ENCODE results near the gene TLX2.
"Not testable (repeated sequence)": the region's sequence is repeated elsewhere in the genome, so short reads cannot be mapped to it uniquely, and the experiment has no call there.

TLX2 gene

DNA sequence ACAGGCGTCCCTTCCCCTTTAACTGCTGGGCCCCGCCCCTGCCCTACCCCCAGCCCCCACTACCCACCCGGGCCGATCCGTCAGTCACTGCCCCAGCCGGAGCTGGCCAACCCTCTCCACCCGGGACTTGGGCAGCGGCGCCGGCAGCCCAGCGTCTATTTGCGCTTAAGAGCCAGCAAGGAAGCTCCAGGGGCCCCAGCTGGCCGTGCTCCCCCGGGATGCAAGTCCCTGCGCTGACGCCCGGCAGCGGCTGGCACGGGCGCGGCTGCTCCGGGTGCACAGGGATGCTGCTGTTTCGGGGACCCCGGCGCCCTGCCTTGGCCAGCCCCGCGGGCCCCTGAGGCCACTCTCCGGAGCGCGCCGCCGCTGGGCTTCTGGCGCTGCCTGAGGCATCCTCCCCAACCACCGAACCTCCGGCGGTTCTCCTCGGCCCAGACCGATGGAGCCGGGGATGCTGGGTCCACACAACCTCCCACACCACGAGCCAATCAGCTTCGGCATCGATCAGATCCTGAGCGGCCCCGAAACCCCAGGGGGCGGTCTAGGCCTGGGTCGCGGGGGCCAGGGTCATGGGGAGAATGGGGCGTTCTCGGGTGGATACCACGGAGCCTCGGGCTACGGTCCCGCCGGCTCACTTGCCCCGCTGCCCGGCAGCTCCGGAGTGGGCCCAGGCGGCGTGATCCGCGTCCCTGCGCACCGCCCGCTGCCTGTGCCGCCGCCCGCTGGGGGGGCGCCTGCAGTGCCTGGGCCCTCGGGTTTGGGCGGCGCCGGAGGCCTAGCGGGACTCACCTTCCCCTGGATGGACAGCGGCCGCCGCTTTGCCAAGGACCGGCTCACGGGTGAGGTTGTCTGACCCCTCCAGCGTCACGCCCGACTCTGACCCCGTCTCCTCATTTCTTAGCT is at the start of gene TLX2:
TSS of gene TLX2 (plus strand) at position 83 of the 903 bp plus-strand sequence. CDS start at position 440, 357 bp downstream.
- DNase-seq (ENCODE audit: low spot score) = peak; percentile 41

DNA sequence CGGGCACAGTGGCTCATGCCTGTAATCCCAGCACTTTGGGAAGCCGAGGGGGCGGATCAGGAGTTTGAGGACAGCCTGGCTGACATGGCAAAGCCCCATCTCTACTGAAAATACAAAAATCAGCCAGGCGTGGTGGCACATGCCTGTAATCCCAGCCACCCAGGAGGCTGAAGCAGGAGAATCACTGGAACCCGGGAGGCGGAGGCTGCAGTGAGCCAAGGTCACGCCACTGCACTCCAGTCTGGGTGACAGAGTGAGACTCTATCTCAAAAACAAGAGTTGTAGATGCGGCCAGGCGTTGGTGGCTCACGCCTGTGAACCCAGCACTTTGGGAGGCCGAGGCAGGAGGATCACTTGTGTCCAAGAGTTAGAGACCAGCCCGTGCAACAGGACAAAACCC is 43.5 kb upstream of the TLX2 start:
- not testable (repeated sequence) for DNase-seq (ENCODE audit: low spot score)

DNA sequence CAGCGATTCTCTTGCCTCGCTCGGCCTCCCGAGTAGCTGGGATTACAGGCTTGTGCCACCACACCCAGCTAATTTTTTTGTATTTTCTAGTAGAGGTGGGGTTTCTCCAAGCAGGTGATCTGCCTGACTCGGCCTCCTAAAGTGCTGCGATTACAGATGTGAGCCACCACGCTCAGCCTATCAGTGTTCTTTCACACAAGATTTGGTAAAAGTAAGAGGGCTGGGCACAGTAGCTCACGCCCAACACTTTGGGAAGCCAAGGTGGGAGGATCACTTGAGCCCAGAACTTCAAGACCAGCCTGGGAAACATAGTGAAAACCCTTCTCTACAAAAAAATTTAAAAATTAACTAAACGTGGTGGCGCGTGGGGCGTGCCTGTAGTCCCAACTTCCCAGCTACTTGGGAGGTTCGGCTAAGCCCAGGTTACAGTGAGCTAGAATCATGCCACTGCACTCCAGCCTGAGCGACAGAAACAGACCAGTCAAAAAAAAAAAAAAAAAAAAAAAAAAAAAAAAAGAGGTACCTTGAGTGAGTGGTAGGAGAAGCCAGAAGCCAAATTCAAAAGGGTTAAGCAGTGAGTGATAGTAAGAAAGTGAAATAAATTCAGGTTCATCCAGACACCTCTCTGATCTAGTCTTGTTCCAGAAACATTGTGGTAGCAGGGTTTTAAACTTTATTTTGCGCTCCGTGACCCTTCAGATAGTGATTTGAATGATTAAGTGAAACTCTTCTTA is 42.8 kb upstream of the TLX2 start:
- DNase-seq (ENCODE audit: low spot score) = no peak

DNA sequence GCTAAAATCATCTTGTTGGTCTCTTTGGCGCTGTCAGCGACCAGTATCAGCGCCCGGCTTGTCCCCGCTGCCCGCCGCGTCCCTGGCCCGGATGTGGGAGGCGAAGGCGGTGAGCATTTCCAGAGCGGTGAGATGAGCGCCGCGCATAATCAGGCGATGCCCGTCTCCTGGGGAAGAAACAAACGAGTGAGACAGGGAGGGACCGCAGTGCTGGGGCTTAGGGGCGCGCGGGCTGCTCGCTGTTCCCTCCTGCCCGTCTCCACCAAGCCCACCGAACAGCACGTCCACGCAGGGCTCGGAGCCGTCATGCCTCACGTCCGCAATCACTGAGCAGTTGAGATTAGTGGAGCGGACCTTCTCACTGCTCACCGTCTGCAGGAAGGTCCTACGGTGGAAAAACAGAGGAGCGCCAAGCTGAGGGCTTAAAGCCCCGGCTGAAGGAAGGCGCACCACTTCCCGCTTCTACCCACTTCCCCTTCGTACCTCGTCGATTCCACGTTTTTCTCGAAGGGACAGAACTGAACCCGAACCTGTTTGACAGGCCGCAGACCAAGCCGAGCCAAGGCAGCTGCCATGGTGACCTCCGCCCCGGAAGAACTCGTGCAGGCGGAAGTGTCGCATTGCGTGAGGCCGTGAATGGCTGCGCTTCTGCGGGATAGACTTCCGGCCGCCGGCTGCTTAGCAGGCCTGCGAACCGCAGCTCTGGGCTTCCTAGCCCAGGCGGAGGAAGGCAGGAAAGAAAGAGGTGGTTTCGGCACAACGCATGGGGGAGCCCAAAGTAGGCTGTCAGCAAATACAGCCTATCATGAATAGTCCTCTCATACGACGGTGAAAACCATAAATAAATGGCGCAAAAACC is 41.9 kb upstream of the TLX2 start, which contains the start of gene MRPL53:
TSS of gene MRPL53 (minus strand) at position 595 of the 859 bp plus-strand sequence. CDS start at position 575, 20 bp downstream.
- peak; percentile 85 for DNase-seq (ENCODE audit: low spot score)

DNA sequence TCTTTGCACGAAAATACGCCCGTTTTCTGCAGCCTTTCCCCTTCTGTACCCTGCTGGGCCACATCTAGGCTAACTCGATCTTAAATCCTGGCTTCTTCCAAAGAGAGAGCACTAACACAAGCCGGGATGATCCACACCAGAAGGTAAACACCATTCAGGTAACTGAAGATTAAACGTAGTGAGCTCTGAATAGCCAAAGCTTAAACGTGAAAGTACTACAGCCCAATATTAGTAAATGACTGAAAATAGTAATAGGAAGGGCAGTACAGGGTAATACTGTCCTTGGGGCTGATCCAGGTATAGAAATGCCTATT is 41.3 kb upstream of the TLX2 start:
- DNase-seq (ENCODE audit: low spot score) = no peak

DNA sequence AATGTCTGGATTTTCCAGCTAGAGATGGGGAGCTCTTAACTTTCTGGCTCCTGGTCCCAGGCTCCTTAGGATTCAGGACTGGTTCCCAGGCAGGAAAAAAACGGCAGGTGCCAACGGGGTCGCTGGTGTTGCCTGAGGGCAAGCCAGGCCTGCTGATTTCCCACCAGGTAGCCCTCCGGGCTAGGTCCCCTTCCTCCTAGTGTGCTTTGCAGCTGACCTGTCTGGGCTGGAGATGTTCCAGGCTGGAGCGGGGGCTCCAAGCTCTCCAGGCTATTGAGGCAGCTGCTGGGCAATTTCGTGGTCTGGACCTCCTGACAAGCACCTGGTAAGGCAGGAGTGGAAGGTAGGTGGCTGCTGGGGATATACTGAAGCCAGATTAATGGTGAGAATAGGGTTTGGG is 39.8 kb upstream of the TLX2 start:
- DNase-seq (ENCODE audit: low spot score) = no peak

DNA sequence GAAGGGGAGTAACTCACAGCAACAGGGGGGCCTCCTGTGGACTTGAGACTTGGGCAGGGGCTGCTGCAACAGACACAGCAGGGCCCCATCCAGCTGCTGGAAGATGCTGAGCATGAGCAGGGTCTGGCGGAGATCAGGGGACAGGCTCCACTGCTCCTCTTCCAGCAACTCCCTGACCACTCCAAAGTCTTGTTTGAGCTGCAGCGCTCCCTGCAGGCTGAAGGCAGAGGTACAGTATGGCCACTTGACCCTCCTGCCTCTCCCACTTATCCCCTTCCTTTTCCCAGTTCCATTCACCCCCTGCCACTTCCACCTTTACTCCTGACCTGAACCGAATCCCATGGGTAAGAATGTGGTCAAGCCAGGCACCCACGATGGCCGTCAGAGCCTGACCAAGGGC is 39.4 kb upstream of the TLX2 start:
- DNase-seq (ENCODE audit: low spot score) = no peak

DNA sequence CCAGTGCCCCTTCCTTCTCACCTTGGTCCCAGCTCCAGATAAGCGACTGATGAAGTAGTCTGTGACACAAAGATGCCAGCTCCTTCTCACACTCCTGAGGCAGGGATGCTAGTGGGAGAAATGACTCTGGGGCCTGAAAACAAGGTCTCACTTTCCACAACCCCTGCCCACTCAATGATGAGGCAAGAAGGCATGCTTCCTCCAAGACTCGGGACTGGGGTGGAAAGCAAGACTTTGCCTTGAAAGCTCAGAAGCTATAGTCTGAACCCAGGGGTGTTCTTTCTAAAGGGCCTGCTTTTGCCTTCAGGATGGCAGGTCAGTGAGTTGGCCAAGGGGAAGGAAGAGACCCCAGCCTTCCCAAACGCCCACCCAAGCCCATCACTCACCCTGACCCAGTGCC is 32.8 kb upstream of the TLX2 start:
- no peak for DNase-seq (ENCODE audit: low spot score)

DNA sequence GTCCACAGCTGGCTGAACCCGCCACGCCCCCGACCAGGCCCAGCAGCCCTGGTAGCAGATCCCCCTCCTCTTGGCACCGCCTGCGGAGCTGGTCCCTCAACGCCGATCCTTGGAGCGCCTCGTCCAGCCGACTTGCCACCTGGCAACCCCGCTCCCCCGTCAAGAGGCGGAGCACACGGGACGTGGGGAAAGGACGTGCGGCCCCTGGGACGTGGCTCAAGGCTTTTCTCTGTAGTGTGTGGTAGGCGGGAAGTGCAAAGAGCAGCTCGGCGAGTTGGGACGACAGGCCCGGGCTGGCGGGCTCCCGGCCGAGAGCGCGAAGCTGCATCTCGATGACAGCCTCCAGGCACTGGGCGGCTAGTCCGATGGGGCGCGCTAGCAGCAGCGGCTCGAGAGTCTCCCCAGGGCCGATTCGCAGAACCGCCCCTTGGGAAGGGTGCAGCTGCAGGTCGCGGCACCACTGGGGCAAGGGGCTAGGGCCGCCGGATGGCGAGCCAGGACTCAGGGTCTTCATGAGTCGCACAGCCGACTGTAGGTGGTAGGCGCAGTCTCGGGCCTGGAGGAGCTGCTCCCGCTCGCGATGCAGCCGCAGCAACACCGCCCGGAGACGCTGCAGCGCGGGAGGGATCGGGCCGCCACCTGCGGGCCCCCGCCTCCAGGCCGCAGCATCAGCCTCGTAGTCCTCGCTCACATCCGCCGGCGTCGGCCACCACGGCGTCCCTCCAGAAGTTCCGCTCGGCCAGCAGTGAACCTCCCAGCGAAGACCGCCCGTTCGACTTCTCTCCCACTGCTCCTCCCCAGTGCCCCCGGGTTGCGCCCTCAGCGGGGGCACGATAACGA is 32.1 kb upstream of the TLX2 start:
- peak; percentile 44 for DNase-seq (ENCODE audit: low spot score)

DNA sequence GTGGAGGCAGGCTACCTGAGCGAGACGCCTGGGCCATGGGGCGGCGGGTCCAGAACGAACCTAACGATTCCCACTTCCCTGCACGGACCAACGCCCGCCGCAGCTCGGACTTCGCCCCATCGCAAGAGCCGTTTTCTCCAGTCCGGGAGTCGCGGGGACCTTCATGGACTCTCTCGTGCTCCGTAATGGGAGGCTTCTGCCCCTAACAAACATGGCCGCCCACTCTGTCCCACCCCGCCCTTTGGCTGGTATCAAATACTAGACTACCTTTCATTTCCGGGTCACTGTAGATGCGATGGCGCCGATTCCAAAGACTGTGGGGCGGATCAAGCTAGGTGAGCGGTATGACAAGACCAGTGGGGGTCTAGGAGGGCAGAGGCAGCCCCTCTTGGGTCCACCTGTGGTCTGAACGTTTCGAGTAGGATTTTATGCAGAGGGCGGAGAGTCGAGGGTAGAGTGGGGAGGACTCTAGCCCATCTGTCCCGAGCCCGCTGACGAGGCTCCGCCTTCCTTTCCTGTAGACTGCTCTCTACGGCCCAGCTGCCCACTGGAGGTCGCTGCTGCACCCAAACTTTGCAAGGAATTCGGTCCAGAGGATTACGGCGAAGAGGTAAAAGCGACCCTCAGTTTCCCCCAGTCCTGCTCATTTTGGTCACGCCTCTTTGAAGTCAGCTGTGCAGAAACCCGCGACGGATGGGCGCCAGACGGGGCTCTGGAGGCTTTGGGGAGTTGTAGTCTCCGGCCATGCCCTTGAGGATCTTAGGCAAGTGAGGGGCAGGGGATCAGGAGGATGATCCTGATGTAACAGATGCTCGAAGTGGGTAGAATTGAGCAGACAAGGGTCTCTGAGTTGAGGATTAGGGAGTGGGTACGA is 31.2 kb upstream of the TLX2 start, which contains the start of the genes CCDC142 and TTC31:
TSS of gene CCDC142 (minus strand) at position 198 of the 874 bp plus-strand sequence. CDS start at position 37, 161 bp downstream.
TSS of gene TTC31 (plus strand) at position 281 of the 874 bp plus-strand sequence. CDS start at position 296, 15 bp downstream.
- peak; percentile 92 for DNase-seq (ENCODE audit: low spot score)

DNA sequence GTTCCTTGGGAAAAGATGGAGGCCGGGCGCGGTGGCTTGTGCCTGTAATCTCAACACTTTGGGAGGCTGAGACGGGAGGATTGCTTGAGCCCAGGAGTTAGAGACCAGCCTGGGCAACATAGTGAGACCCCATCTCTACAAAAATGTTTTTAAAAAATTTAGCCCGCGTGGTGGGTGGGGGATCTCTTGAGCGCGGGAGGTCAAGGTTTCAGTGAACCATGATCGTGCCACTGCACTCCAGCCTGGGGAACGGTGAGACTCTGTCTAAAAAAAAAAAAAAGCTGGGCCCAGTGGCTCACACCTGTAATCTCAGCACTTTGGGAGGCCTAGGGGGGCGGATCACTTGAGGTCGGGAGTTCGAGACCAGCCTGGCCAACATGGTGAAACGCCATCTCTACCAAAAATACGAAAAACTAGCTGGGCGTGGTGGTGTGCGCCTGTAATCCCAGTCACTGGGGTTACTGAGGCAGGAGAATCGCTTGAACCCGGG is 30.5 kb upstream of the TLX2 start:
- not testable (repeated sequence) for DNase-seq (ENCODE audit: low spot score)

DNA sequence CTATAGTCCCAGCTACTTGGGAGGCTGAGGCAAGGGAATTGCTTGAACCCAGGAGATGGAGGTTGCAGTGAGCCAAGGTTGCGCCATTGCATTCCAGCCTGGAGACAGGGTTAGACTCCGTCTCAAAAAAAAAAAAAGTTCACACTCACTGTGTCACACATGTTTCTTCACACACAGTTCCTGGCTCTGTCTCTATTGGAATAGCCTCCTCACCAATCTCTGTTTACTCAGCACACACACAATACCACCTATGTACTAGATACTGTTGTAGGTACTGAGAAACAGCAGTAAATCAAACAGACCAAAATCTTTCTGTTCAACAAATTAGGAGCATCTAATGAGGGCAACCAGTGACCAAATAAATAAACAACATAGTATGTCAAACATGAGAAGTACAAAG is 28.1 kb upstream of the TLX2 start:
- no peak for DNase-seq (ENCODE audit: low spot score)

DNA sequence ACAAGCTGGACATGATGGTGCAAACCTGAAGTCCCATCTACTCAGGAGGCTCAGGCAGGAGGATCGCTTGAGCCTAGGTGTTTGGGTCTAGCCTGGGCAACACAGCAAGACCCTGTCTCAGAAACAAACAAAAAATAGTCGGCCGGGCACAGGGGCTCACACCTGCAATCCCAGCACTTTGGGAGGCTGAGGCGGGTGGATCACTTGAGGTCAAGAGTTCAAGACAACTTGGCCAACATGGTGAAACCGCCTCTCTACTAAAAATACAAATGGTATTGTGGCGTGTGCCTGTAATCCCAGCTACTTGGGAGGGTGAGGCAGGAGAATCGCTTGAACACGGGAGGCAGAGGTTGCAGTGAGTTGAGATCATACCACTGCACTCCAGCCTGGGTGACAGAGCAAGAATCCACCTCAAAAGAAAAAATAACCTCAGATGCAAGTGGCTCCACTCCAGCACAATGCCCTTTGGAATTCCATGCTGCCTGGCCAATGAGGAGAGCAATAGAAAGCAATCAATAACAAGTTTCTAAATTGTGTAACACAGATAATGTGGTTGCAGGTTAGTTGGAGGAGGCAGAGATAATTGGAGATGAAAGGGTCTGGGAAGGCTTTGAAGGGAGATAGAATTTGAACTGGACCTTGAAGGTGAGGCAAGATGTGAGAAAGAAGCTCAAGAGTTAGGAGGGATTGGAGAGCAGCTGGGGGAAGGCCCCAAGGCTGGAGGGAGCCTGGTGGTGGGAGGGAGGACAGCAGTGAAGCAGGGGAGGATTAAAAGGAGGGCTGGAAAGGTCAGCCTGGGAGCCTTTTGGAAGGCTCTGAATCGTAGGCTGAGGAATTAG is 25.4 kb upstream of the TLX2 start:
- DNase-seq (ENCODE audit: low spot score) = no peak

DNA sequence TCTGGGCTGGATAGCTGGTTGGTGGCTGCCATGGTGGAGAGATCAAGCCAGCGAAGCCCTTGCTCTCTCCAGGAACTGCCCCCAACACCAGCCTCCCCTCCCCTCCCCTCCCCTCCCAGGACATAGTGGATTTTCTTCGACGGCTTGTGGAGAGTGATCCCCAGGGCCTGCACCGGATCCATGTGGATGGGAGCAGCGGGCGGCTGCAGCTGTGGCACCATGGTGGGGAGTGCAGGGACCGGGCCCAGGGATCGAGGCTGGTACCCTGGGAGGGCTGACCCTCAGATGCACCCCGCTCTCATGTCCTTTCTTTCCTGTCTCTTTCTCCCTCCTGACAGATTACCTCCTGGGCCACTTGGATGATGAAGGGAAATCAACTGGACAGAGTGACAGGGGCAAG is 24.3 kb upstream of the TLX2 start:
- DNase-seq (ENCODE audit: low spot score) = no peak

DNA sequence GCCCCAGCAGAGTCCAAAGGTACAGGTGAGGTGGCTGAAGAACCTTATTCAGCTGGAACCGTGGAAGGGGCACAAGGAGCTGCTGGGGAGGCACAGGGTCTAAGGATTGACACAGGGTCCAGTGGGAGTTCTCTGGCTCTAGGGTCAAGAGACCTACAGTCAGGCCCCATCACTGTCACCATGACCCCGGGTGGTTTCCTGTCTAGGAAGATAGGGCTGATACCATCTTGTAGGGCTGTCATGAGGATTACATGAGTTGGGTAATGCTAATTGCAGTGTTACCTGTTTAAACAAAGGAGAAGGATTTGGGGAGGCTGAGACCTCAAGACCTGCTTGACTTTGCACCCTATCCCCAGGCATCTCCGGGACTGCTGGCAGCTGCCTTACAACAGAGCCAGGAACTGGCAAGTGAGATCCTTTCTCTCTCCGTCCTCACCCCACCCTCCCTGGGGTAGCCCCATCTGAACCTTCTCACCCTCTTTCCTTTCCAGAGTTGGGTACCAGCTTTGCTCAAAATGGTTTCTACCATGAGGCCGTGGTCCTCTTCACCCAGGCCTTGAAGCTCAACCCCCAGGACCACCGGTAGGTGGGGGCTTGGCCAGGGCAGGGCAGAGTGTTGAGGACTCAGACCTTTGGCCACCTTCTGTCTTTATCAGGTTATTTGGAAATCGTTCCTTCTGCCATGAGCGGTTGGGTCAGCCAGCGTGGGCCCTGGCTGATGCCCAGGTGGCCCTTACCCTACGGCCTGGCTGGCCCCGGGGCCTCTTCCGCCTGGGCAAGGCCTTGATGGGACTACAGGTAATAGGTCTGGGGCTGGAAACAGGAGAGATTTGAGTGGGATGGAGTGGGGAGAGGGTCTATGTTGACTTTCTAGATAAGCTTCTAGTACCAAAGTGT is 22.4 kb upstream of the TLX2 start:
- DNase-seq (ENCODE audit: low spot score) = no peak

DNA sequence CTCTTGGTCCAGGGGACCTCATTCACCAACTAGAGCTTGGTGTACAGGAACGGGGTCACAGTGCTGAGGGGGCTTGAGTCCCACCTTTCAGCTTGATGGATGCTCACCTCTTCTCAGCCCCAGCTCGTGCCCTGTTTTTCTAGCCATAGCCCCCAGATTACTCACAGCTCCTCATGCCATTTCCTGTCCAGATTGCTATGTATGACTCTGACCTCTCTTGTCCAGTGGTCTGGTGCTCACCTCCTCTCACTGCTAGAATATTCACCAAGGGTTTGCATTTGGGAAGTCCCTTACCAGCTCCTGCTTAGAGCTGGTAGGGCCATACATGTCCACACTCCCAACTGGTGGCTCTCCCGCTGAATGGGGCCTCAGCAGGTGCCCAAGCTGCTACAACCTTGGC is 20.7 kb upstream of the TLX2 start:
- no peak for DNase-seq (ENCODE audit: low spot score)

DNA sequence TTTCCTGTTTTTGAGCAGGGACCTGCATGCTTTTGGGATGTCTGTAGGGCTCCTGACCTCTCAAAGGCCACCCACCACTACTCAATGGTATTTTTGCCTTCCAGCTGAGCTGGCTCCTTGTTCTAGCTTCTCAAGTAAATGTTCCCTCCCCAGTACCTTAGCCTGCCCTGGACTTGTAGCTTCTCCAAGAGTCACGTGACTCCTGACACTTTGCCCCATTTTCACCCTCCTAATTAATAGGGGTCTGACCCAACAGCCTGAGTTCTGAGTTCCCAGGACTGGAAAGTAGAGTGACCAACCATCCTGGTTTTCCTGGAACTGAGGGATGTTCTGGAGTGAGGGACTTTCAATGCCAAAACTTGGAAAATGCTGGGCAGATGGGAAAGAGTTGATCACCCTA is 18.8 kb upstream of the TLX2 start:
- no peak for DNase-seq (ENCODE audit: low spot score)

Measured in AG08396 (cell line).